Left hindlimb (tissue), 1 donor: ENCODE measurements around the gene STARD3.

Experiments used
- DNase-seq: peaks from one replicate; pipeline ENCODE4 v3.0.0-alpha.2; 2018

Gene STARD3

DNA sequence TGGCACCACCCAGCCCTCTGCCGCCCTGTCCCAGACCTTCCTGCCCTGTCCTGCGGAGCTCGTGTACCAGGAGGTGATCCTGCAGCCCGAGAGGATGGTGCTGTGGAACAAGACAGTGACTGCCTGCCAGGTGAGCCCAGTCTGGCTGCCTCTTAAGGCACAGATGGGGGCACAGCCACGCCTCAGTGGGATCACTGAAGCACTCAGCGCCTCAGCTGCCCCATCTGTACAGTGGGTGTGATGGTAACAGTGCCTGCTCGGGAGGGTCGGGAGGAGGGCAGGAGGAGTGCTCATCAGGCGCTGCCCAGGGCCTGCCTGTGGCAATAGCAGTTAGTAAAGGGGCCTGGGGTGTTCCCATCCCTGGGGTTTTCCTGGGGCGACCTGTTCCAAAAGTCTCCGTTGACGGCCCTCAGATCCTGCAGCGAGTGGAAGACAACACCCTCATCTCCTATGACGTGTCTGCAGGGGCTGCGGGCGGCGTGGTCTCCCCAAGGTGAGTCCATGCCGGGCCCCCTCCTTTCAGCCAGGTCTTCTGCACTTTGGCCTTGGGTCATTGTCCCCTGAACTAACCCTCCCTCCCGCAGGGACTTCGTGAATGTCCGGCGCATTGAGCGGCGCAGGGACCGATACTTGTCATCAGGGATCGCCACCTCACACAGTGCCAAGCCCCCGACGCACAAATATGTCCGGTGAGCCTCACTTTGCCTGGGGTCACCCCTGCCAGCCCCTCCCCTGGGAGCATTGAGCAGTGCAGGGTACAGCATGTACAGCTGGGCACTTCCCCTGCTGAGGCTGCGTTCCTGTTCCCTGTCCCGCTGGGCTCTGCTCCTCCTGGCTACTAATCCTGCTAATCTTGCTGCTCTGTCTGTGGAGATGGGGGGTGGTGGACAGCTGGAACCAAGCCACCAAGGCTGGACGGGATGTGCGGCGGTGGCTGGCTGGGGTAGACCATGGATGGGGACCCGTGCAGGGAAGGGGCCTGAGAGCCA, 23.7 kb downstream of the STARD3 start:
- DNase-seq, result no peak

DNA sequence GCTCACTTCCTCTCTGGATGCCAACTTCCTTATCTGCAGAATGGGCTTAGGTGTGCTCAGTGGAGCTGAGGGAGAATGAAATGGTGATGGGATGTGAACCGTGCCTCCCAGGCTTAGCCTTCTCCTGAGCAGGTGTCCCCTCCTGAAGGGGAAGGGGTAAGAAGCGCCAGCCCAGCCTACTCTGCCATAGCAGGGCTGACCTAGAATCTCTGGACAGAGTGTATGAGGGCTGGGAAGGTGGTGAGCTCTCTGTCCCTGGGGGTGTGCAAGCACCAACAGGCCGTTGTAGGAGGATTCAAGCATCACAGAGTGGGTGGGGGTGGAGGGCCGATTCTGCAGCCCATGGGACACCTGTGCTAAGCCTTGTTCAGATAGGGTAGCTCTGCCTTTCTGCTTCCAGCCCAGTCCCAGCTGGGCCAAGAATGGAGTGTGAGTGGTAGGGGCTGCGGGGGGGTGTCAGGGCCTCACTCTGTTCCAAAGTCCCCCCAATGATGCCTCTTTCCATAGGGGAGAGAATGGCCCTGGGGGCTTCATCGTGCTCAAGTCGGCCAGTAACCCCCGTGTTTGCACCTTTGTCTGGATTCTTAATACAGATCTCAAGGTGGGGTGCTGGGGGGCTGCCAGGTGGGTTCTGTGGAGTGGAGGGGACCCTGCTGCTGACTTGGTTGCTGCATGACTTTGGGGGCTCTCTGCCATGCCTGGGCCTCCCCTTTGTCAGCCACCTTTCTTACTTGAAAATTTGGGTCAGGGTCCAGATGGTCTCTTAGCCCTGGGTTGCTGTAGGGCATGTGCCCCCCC, 25.0 kb downstream of the STARD3 start:
- no peak for DNase-seq

DNA sequence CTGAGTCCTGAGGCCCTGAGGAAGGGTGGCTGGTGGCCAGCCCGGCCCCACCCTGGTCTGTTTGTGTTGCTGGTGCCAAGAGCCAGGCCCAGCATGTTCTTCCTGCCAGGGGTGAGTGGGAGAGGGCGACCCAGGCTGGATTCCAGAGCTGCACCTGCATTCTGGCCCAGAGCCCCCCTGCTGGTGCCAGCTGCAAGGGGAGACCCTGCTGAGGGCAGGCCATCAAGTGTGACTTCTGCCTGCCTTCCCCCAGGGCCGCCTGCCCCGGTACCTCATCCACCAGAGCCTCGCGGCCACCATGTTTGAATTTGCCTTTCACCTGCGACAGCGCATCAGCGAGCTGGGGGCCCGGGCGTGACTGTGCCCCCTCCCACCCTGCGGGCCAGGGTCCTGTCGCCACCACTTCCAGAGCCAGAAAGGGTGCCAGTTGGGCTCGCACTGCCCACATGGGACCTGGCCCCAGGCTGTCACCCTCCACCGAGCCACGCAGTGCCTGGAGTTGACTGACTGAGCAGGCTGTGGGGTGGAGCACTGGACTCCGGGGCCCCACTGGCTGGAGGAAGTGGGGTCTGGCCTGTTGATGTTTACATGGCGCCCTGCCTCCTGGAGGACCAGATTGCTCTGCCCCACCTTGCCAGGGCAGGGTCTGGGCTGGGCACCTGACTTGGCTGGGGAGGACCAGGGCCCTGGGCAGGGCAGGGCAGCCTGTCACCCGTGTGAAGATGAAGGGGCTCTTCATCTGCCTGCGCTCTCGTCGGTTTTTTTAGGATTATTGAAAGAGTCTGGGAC, 25.8 kb downstream of the STARD3 start:
- DNase-seq, result no peak

DNA sequence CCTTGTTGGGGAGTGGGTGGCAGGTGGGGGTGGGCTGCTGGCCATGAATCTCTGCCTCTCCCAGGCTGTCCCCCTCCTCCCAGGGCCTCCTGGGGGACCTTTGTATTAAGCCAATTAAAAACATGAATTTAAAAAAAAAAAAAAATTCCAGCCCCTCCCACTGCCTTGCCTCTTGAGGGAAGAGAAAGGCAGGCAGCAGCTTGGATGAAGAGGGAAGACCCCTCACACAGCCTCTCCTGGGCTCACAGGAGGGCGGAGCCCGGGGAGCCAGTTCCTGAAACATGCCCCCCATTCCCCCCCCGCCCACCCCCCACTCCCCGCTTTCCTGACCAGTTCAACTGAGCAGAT, 26.4 kb downstream of the STARD3 start:
- no peak for DNase-seq

DNA sequence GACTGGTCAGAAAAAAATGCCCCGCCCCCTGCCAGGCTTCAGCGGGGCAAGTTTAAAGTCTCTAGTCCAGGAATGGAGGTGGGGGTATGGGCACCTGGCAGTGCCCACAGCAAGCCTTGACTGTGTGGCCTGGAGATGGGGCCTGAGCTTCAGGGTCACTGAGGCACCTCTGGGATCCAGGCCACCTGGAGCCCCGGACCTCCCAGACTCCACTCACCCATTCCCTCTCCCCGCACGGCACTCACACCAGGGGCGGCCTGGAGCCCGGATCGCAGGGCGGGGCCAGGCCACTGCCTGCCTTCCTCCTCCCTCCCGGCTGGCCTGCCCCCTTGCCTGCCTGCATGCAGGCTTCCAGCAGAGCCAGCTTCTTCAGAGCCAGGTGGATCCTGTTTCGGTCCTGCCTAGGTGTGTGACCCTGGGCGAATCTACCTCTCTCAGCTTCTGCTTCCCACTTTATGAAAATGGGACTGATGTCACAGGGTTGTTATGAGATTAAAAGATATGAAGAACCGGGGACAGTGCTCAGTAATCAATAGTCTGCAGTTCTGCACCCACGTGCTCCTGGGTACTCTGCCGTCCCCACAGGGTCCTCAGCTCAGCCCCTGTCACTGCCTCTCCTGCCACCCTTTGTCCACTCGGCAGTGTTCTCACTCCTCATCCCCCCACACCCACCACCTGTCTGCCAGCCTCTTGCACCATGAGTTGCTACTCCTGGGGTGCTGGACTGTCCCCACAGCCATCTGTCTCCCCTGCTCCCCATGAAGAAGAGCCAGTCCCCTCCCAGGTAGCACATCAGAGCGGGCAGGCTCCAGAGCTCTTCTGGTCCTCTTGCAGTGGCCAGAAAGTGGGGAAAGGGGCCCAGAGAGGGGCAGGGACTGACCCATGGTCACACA, 27.0 kb downstream of the STARD3 start:
- DNase-seq, result no peak

DNA sequence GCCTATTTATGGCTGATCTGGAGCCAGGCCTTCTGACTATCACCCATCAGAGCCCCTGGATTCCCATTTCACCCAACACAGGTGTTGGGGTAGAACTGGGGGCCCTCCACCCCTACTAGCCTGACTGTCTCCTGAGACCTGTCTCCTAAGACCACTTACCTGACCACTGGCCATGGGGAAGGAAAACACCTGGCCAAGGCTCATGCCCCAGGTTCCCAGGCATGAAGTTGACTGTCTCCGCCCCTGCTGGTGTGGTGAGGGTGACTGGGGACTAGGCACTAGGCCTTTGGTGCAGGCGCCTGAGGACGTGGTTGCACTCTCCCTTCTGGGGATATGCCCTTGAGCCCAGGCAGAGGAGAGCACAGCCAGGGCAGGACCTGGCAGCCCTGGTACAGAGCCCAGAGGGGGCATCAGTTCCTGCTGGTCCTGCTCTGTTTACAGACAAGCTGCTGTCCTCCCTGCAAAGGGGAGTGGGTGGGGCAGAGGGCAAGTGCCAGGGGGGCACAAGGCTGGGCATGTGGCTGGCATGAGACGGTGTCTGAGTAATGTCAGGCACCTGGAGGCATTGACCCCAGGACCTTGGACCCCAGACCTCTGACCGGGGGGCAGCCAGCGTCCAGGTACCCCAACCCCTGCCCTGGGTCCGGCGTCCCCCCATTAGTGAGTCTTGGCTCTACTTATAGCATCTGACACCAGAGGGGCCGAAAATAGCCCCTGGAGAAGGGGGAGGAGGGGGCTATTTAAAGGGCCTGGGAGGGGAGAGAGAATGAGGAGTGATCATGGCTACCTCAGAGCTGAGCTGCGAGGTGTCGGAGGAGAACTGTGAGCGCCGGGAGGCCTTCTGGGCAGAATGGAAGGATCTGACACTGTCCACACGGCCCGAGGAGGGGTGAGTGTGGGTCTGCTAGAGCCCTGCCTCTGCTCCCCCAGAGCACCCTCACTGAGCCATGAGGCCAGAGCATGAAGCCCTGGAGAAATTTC, 27.9 kb downstream of the STARD3 start, which contains the start of gene TCAP:
TCAP (plus strand) TSS at position 769 of the 981 bp plus-strand sequence; CDS start at position 780, 11 bp downstream.
- DNase-seq, result no peak

DNA sequence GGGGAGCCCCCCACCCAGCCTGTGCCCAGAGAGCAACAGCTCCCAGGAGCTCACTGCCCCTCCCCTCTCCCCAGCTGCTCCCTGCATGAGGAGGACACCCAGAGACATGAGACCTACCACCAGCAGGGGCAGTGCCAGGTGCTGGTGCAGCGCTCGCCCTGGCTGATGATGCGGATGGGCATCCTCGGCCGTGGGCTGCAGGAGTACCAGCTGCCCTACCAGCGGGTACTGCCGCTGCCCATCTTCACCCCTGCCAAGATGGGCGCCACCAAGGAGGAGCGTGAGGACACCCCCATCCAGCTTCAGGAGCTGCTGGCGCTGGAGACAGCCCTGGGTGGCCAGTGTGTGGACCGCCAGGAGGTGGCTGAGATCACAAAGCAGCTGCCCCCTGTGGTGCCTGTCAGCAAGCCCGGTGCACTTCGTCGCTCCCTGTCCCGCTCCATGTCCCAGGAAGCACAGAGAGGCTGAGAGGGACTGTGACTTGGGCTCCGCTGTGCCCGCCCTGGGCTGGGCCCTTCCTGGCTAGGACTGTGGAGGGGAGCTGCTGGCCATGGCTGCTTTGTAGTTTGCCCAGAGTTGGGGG, 28.8 kb downstream of the STARD3 start:
- no peak for DNase-seq

DNA sequence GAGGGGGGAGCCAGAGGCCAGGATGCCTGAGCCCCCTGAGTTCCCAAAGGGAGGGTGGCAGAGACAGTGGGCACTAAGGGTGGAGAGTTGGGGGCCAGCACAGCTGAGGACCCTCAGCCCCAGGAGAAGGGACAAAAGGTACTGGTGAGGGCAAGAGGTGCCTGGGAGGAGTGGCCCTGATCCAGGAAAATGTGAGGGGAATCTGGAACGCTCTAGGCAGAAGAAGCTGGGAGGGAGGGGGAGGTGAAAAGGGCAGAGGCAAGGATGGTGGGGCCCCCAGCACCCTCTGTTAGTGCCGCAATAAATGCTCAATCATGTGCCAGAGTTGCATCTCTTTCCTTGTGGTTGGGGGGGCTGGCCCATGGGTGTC, 29.3 kb downstream of the STARD3 start:
- DNase-seq, result no peak

DNA sequence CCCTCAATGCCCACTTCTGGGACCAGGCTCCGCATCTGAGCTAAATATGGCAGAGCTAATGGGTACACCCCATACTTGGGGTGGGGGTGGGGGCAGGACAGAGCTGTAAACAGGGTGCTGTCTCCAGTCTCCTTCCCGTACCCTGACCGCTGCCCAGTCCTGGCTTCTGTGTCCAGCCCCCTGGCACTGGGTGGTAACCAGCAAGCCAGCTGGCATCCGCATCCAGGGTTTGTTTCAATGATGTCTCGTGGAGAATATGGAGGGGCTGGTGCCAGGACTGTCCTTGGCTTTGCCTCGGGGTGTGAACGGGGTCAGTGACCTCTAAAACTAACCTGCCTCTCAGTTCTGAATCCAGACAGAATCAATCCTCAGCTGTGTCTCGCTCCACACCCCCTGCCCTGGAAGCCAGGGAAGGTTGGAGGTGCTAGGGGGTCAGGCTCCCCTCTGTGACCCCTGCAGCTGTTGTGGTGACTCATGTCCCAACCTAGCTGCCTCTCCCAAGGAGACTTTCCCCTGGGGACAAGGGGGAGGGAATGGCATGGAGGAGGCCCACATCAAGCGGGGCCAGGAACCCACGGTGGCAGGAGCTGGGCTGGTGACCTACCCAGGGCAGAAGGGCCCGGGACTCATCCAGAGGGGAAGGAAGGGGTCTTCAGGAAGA, 29.8 kb downstream of the STARD3 start:
- DNase-seq, result peak; percentile 44

DNA sequence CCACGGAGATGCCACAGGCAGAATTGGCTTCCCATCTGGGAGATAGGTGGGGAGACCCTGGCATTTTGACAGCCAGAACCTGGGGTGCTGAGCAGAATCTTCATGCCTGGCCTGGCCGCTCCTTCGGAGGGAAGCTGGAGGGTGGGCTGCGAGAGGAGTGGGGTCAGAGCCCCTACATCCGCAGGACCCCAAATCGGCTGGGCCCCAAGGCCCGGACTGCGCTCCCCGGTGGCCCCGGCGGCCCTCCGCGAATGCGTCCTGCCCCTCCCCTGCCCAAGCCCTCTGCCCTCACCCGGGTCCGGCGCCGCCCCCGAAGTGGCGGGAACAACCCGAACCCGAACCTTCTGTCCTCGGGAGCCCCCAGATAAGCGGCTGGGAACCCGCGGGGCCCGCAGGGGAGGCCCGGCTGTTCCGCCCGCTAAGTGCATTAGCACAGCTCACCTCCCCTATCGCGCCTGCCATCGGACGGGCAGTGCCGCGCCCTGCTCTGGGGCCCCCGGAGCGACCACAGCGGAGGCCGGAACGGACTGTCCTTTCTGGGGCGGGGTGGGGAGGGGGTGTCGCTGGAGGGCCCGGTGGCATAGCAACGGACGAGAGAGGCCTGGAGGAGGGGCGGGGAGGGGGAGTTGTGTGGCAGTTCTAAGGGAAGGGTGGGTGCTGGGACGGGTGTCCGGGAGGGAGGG, 30.5 kb downstream of the STARD3 start:
- peak; percentile 47 for DNase-seq

DNA sequence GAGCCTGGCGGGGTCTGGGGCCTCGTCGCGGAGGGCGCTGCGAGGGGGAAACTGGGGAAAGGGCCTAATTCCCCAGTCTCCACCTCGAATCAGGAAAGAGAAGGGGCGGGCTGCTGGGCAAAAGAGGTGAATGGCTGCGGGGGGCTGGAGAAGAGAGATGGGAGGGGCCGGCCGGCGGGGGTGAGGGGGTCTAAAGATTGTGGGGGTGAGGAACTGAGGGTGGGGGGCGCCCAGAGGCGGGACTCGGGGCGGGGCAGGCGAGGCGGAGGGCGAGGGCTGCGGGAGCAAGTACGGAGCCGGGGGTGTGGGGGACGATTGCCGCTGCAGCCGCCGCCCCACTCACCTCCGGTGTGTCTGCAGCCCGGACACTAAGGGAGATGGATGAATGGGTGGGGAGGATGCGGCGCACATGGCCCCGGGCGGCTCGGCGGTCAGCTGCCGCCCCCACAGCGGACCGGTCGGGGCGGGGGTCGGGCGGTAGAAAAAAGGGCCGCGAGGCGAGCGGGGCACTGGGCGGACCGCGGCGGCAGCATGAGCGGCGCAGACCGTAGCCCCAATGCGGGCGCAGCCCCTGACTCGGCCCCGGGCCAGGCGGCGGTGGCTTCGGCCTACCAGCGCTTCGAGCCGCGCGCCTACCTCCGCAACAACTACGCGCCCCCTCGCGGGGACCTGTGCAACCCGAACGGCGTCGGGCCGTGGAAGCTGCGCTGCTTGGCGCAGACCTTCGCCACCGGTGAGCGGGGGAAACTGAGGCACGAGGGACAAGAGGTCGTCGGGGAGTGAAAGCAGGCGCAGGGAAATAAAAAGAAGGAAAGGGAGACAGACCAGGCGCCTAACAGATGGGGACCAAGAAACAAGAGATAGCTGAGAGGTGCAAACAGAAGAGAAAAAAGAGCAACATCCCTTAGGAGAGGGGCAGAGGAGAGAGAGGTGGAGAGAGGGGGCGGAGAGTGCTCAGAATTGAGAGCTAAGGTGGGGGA, 31.3 kb downstream of the STARD3 start, which contains the start of gene PNMT:
PNMT (plus strand) TSS at position 509 of the 980 bp plus-strand sequence; CDS start at position 532, 23 bp downstream.
- peak; percentile 73 for DNase-seq

DNA sequence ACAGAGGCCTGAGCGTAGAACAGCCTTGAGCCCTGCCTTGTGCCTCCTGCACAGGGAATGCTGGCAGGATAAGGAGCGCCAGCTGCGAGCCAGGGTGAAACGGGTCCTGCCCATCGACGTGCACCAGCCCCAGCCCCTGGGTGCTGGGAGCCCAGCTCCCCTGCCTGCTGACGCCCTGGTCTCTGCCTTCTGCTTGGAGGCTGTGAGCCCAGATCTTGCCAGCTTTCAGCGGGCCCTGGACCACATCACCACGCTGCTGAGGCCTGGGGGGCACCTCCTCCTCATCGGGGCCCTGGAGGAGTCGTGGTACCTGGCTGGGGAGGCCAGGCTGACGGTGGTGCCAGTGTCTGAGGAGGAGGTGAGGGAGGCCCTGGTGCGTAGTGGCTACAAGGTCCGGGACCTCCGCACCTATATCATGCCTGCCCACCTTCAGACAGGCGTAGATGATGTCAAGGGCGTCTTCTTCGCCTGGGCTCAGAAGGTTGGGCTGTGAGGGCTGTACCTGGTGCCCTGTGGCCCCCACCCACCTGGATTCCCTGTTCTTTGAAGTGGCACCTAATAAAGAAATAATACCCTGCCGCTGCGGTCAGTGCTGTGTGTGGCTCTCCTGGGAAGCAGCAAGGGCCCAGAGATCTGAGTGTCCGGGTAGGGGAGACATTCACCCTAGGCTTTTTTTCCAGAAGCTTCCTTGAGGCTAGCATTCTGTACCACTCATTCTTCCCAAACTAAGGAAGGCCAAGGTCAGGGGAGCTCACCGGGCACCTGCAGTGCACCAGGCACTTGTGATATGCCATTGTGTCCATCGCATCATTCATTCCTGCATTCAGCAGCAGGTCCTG, 33.2 kb downstream of the STARD3 start:
- DNase-seq, result peak; percentile 23

DNA sequence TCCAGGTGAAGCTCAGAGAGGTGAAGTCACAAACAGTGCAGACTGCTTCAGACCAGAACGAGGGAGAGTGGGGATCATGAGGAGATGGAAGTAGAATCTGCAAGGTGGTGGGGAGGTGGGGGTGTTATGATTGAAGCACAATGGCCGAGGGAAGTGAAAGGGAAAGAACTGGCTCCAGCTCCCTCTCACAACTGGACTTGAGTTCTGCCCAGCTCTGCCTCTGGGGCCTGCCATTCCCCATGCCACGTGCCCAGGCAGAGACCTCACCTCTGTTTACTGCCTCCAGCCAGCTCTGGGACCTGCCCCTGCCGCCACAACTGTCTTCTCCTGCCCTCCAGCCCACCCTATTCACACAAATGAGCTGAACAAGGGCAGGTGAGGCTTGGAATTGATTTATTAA, 33.8 kb downstream of the STARD3 start:
- DNase-seq, result peak; percentile 12

DNA sequence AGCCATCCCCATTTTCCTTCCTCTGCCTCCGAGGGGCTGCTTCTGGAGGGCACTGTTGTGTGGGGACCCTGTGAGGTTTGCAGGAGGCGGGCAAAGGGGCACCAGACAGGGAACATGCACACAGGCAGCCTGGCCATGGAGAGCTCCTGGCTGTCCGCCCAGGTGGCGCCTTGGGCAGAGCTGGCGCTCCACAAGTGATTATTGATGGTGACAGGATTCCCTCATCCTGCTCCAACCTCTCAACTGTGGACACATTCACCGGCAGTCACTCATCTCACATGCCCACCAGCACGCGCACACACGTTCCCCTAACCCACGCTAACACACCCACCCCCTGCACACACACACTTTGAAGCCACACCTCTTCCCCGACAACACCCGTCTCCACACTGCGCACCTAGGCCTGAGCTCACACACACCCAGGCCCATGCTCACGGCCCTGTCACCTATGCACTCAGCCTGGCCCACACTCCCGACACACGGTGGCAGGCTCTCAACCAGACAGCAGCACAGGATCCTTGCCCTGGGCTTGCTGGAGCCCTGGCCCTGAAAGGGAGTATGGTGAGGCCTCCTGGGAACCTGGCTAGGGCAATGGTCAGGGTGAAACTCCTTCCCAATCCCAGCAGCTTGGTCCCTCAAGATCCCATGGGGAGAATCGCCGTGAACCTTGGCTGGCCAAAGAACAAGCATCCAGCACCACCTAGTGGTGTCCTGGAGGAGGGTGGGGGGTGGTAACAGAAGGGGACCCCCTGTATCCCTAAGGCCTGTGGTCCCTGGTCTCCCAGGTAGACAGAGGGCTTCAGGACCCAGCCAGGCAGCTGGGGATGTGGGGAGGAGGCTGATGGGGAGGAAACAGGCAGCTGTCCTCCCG, 34.9 kb downstream of the STARD3 start:
- peak; percentile 44 for DNase-seq

DNA sequence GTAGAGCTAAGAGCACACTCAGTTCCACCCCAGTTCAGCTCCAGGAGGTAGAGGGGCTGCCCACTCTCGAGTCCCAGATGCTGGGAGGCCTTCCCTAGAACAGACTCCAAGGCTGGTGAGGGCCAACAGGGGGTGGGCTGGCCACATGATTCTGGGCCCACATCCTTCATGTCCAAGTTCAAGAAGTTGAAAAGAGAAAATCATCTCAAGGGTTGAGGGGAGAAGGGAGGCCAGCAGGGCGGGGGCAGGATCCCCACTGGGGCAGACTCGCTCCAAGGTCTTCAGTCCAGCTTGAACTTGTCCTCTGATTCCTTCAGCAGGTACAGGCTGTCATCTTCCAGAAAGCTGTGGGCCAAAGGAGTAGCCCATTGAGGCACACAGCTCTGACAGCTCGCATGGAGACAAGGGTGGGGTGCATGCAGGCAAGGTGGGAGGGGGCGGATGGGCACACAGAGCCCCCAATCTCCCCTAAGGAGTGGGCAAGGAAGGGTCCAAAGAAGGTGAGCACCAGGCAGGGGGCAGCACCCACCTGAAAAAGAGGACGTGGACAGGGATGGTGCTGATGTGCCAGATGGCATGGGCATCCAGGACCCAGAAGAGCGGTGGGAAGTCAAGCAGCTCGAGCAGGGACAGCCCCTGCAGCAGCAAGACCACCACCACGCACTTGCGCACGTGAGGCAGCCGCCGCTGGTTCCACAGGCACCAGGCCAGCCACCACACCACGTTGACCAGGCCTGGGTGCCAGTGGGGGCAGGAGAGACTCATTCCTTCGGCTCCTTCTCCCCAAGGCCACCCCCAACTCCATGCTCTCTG, 35.8 kb downstream of the STARD3 start:
- DNase-seq, result peak; percentile 20
